Activated effector memory CD4-positive, alpha-beta T cell treated with anti-CD3 and anti-CD28 coated beads, Interleukin-2, amount 50 U/mL, for 16 hours (primary cell): Measurements from ENCODE around the gene PPP1R12C.
"Not testable (repeated sequence)": the region's sequence is repeated elsewhere in the genome, so short reads cannot be mapped to it uniquely, and the experiment has no call there.

Experiments
- DNase-seq: peaks from one replicate; pipeline ENCODE4 v3.0.0-alpha.2; 2020

PPP1R12C gene

GRCh38 chr19:55116859-55117662 is at the start of gene PPP1R12C:
TSS of gene PPP1R12C (minus strand) at chr19:55117637. CDS start at chr19:55117543, 94 bp downstream.
- peak; percentile 72 for DNase-seq

- peak; percentile 86 for DNase-seq
Measured at GRCh38 chr19:55166530-55167268, 49.3 kb upstream of the PPP1R12C start, which contains the start of gene DNAAF3. TSS of gene DNAAF3 (minus strand) at chr19:55166613. CDS start at chr19:55166413, 200 bp downstream.

GRCh38 chr19:55165952-55166529 is 48.6 kb upstream of the PPP1R12C start:
- DNase-seq, result peak; percentile 78

GRCh38 chr19:55161571-55162322 is 44.3 kb upstream of the PPP1R12C start:
- no peak for DNase-seq

GRCh38 chr19:55160986-55161365 is 43.5 kb upstream of the PPP1R12C start:
- DNase-seq, result no peak

- DNase-seq, result peak; percentile 94
Measured at GRCh38 chr19:55160128-55160985, 42.9 kb upstream of the PPP1R12C start.

- no peak for DNase-seq
Measured at GRCh38 chr19:55158848-55159749, 41.7 kb upstream of the PPP1R12C start.

GRCh38 chr19:55158423-55158822 is 41.0 kb upstream of the PPP1R12C start:
- no peak for DNase-seq

GRCh38 chr19:55157064-55157908 is 39.8 kb upstream of the PPP1R12C start, which contains the start of gene TNNI3:
TSS of gene TNNI3 (minus strand) at chr19:55157732. CDS start at chr19:55157589, 143 bp downstream.
- DNase-seq, result no peak

- peak; percentile 73 for DNase-seq
Measured at GRCh38 chr19:55156202-55157063, 39.0 kb upstream of the PPP1R12C start.

GRCh38 chr19:55155784-55156183 is 38.3 kb upstream of the PPP1R12C start:
- not testable (repeated sequence) for DNase-seq

GRCh38 chr19:55153652-55154264 is 36.3 kb upstream of the PPP1R12C start:
- no peak for DNase-seq

- no peak for DNase-seq
Measured at GRCh38 chr19:55152017-55152416, 34.6 kb upstream of the PPP1R12C start.

GRCh38 chr19:55149078-55150003 is 31.9 kb upstream of the PPP1R12C start, which contains the start of gene TNNT1:
TSS of gene TNNT1 (minus strand) at chr19:55149206. CDS start at chr19:55147157, 2,049 bp downstream.
- no peak for DNase-seq

- DNase-seq, result no peak
Measured at GRCh38 chr19:55147545-55148251, 30.3 kb upstream of the PPP1R12C start.

- DNase-seq, result no peak
Measured at GRCh38 chr19:55146705-55147273, 29.4 kb upstream of the PPP1R12C start.
